Eye (tissue), 1 donor: ENCODE data around the gene RALBP1.
A peak's percentile ranks its signal among the peaks of the same experiment; 100 is the strongest.
"Not testable (repeated sequence)": the region's sequence is repeated elsewhere in the genome, so short reads cannot be mapped to it uniquely, and the experiment has no call there.

Experiments
- DNase-seq: peaks from one replicate; pipeline ENCODE4 v3.0.0-alpha.2; 2015

The RALBP1 gene

DNA sequence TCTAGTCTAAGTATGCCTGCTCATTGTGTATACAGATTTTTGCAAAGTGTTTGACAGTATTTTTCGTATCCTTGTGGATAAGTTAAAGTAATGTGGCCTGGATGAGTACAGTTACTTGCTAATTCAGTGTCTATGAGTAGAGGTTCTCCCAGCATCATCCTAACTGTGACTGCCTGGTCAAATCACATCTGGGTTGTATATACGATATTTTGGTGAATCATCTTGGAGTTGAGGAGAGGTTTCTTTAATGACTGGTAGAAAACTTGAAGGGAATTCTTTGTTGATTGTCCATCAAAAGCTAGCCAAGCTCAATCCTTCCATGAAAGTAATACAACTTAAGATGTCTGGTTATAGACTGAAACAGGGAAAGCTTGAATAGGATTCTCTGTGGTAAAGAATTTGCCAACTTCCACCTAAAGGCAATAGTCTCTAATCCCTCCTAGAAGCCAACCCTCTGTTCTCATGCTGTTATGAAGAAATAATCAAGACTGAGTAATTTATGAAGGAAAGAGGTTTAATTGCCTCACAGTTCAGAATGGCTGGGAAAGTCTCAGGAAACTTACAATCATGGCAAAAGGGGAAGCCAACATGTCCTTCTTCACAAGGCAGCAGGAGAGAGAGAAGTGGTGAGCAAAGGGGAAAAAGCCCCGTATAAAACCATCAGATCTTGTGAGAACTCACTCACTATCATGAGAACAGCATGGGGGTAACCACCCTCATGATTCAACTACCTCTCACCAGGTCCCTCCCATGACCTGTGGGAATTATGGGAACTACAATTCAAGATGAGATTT is 19.4 kb upstream of the RALBP1 start:
- no peak for DNase-seq

GRCh38 chr18:9466127-9466526 is 9.2 kb upstream of the RALBP1 start:
- no peak for DNase-seq

- no peak for DNase-seq
Measured at GRCh38 chr18:9466846-9467245, 8.5 kb upstream of the RALBP1 start.

- DNase-seq = no peak
Measured at GRCh38 chr18:9468998-9469397, 6.3 kb upstream of the RALBP1 start.

GRCh38 chr18:9469685-9470084 is 5.6 kb upstream of the RALBP1 start:
- DNase-seq = no peak

- DNase-seq = no peak
Measured at GRCh38 chr18:9474108-9474982, 968 bp upstream of the RALBP1 start.

DNA sequence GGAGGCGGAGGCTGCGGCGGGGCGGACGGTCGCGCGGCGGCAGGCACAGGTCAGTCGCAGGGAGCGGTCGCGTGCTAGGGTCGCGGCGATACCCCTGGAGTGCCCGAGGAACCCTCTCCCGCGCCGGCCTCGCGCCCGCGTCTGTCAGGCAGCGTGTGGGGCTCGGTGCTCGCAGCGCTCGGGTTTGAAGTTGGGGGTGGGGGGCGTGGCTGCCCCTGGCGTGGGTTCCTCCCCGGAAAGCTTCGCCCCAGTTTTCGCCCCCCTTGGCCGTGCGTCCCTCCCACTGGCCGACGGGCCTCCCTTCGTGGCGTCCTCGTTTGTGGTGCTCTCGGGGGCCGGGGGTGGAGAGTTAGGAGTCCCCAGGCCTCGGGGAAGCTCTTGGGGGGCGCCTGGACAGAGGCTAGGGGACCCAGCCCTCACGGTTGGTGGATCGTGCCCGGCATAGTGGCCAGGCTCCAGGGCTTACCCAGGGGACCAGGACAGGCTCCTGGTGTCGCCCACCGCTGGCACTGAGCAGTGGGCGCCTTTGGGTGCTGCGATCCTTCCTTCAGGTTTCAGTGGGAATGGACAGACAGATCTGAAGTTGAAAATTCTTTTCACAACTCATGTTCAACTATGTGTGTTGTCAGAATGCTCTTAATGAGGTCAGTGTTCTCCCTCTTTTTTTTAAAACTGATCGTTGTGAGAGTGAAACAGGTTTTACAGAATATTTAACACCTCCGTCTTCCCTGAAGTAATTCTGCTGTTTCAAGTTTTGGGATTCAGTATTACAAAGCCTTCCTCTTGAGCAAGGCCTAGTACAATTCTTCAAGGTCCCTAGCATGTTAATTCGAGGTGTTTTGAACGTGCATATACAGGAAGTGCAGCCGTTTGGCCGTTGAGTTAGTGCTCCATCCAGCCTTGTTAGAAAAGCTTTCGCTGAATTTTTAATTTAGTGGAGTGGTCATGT is 604 bp downstream of the RALBP1 start:
- DNase-seq = peak; percentile 64

GRCh38 chr18:9476949-9477348 is 1.6 kb downstream of the RALBP1 start:
- not testable (repeated sequence) for DNase-seq

DNA sequence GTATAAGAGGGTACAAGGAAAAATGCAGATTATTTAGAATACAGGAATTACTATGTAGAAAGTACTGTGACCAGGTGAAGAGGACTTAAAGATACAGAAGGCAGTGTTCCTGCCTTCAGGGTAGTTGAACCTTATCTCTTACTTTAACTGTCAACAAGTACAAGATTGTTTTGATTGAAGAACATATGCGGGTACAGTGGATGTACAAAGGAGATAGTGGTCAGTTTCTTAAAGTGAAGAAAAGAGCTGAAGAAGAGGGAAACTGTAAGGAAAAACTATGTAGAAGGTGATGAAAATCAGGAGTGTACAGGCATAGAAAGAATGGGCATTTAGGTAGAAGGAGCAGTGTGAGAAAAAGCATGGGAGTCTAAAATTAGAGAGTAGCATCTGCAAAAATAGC is 2.2 kb downstream of the RALBP1 start:
- DNase-seq = no peak

GRCh38 chr18:9478545-9478944 is 3.2 kb downstream of the RALBP1 start:
- DNase-seq = no peak

- no peak for DNase-seq
Measured at GRCh38 chr18:9482790-9483189, 7.5 kb downstream of the RALBP1 start.

DNA sequence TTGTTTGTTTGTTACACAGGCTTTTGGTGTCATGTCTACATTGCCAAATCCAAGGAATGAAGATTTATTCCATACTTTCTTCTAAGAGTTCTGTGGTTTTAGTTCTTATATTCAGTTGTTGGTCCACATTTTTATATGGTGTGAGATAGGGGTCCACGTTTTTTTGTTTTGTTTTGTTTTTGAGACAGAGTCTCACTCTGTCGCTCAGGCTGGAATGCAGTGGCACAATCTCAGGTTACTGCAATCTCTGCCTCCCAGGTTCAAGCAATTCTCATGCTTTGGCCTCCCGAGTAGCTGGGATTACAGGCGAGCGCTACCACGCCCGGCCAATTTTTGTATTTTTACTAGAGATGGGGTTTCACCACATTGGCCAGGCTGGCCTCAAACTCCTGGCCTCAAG is 8.2 kb downstream of the RALBP1 start:
- no peak for DNase-seq

DNA sequence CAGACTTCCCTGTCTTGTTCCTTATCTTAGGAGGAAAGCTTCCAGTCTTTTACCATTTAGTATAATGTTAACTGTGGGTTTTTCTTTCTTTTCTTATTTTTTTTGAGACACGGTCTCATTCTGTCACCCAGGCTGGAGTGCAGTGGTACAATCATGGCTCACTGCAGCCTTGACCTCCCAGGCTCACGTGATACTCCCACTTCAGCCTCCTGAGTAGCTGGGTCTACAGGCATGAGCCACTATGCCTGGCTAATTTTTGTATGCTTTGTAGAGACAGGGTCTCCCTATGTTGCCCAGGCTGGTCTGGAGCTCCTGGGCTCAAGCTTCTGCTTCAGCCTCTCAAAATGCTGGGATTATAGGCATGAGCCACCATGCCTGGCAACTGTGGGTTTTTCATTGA is 9.5 kb downstream of the RALBP1 start:
- DNase-seq = not testable (repeated sequence)

GRCh38 chr18:9488538-9488937 is 13.2 kb downstream of the RALBP1 start:
- no peak for DNase-seq

GRCh38 chr18:9494778-9495331 is 19.5 kb downstream of the RALBP1 start:
- DNase-seq = no peak

DNA sequence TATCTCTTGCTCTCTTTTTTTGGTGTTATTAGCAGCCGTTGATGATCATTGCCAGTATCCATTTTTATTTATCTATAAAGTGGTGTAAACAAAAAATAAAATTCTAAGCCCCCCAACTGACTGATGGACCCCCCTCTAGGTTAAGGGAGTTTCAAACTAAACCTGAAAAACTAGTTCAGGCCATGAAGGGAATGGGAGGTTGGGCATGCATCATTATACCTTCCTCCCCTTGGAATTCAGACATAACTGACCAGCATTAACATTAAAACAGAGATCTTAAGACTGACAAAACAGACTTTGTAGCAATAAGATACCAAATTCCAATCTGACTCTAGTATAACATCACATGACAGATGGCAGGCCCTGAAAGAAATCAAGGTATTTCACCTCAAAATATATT is 20.2 kb downstream of the RALBP1 start:
- no peak for DNase-seq

DNA sequence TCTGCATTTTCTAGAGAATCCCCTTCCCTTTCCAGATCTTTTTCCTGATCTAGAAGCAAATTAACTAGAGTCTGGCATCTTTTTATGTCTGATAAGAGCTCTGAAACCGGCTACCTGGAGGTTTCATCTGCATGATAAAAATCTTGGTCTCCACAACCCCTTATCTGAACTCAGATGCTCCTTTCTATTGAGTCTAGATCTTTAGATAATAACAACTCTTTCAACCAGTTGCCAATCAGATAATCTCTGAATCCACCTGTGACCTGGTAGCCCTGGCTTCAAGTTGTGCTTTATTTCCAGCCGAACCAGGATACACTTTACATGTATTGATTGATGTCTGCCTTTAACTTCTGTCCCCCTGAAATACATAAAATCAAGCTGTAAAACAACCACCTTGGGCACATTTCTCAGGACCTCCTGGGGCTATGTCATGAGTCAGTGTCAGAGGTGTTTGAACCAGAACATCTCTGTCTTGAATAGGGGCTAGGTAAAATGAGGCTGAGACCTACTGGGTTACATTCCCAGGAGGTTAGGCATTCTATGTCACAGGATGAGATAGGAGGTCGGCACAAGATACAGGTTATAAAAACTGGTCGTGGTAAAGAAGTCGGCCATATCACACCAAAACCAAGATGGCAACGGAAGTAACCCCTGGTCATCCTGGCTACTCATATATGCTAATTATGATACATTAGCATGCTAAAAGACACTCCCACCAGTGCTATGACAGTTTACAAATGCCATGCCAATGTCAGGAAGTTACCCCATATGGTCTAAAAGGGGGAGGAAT is 20.8 kb downstream of the RALBP1 start:
- DNase-seq = no peak

- no peak for DNase-seq
Measured at GRCh38 chr18:9506046-9506792, 30.9 kb downstream of the RALBP1 start.

GRCh38 chr18:9507565-9508088 is 32.3 kb downstream of the RALBP1 start:
- DNase-seq = no peak

DNA sequence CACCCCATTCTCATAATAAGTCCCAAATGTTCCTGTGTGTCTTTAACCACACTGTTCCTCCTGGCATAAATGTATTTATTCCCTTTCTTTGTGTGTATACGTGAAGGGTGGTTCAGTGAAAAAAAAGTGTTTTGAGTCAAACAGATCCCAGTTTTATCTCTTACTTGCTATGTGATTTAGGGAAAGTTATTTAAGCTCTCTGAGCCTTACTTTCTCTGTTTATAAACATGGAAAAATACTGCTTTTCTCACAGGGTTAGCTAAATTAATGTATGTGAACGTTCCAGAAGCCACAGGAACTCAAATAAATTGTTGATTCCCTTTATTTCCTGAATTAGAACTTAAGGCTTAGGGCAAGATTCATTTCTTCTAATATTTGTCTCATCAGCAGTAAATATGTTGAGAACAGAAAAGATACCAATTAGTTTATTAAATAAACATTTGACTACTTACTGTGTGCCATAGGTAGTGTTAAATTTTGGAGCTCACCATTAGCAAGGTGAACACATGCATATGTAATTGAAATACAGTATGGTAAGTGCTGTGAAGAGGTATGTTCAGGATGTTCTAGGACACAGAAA is 33.2 kb downstream of the RALBP1 start:
- DNase-seq = no peak
